WTC11 (cell line): ENCODE results near the gene CR2.

Source experiments
- ATF2 ChIP-seq: sonication (generic); formaldehyde crosslinking; IDR thresholded peaks from 2 replicates; pipeline ENCODE4 v1.8.1; 2022; ENCODE audit warnings: low read depth, missing genetic modification reagents, borderline replicate concordance
- CBFB ChIP-seq: sonication (generic); formaldehyde crosslinking; IDR thresholded peaks from 2 replicates; pipeline ENCODE4 v1.8.1; 2022; ENCODE audit warnings: mild to moderate bottlenecking, low read depth, missing genetic modification reagents
- CTCF ChIP-seq: fragments of 200-600 bp; IDR thresholded peaks from 2 replicates; pipeline ENCODE4 v1.8.0; 2022; ENCODE audit warnings: antibody characterized with exemption
- FOXK1 ChIP-seq: sonication (generic); formaldehyde crosslinking; IDR thresholded peaks from 2 replicates; pipeline ENCODE4 v1.8.0; 2022; ENCODE audit warnings: mild to moderate bottlenecking, moderate library complexity, missing genetic modification reagents
- HMGA2 ChIP-seq: fragments of 250-450 bp; sonication (Bioruptor Pico); IDR thresholded peaks from 2 replicates; pipeline ENCODE4 v1.4.0; 2021; ENCODE audit warnings: mild to moderate bottlenecking, moderate library complexity
- SP1 ChIP-seq: sonication (generic); formaldehyde crosslinking; conservative IDR thresholded peaks from 2 replicates; pipeline ENCODE4 v1.8.1; 2022; ENCODE audit warnings: missing genetic modification reagents
- TCF7 ChIP-seq: sonication (generic); formaldehyde crosslinking; IDR thresholded peaks from 2 replicates; pipeline ENCODE4 v1.8.0; 2022; ENCODE audit warnings: mild to moderate bottlenecking, low read depth, missing genetic modification reagents, moderate library complexity
- USF2 ChIP-seq: sonication (generic); formaldehyde crosslinking; IDR thresholded peaks from 2 replicates; pipeline ENCODE4 v1.8.1; 2023; ENCODE audit warnings: mild to moderate bottlenecking, missing genetic modification reagents, moderate library complexity
- ZMAT4 ChIP-seq: fragments of 250-450 bp; sonication (Bioruptor Pico); IDR thresholded peaks from 2 replicates; pipeline ENCODE4 v1.9.0; 2021; ENCODE audit warnings: mild to moderate bottlenecking
- ZNF512 ChIP-seq: sonication (generic); formaldehyde crosslinking; IDR thresholded peaks from 2 replicates; pipeline ENCODE4 v1.8.1; 2022; ENCODE audit warnings: missing genetic modification reagents, borderline replicate concordance

GRCh38 chr1:207412845-207413244 is 41.3 kb upstream of the CR2 start:
- TF ChIP-seq TCF7 (CRISPR knock-in tag) (no peak), ATF2 (CRISPR knock-in tag) (no peak), CTCF (no peak), FOXK1 (no peak), CBFB (CRISPR knock-in tag) (no peak), HMGA2 (CRISPR knock-in tag) (no peak), ZMAT4 (CRISPR knock-in tag) (no peak), ZNF512 (CRISPR knock-in tag) (no peak), USF2 (CRISPR knock-in tag) (no peak), SP1 (CRISPR knock-in tag) (no peak)
